Psoas muscle (tissue), 8 donors: ENCODE measurements around the gene CLDN10. TPM values are rescaled to one million over a fixed set of nuclear protein-coding genes. Genes with fewer than 3 reads are reported as not detected.

ENCODE experiments used
- ATAC-seq, 4 donors: fragments of 200-7000 bp; cut with Tn5 transposase; one replicate each; pipeline ENCODE4 v1.9.1; 2020; ENCODE audit warnings: moderate library complexity in 3 of 4, mild to moderate bottlenecking in 2 of 4
- DNase-seq, 2 donors: peaks; one replicate each; pipeline ENCODE4 v3.0.0-alpha.2; 2020
- H3K27ac ChIP-seq: fragments of 200-600 bp; one replicate; pipeline ENCODE4 v1.8.0; 2022
- H3K27me3 ChIP-seq, 3 donors: fragments of 200-600 bp in 1 of 3; one replicate each; pipeline versions ENCODE4 v1.6.1 to v1.8.0; 2013 to 2022; ENCODE audit warnings: low read length in 2 of 3, mild to moderate bottlenecking in 2 of 3, moderate library complexity in 1 of 3; ENCODE audit not compliant: insufficient read depth in 3 of 3
- H3K36me3 ChIP-seq, 2 donors: fragments of 200-600 bp in 1 of 2; one replicate each; pipeline versions ENCODE4 v1.6.1 to v1.8.0; 2013 to 2022; ENCODE audit warnings: low read depth in 1 of 2, mild to moderate bottlenecking in 1 of 2, moderate library complexity in 1 of 2; ENCODE audit not compliant: insufficient read depth in 1 of 2
- H3K4me1 ChIP-seq: fragments of 200-600 bp; one replicate; pipeline ENCODE4 v1.8.0; 2022
- H3K4me3 ChIP-seq: fragments of 200-600 bp; one replicate; pipeline ENCODE4 v1.8.0; 2022; ENCODE audit warnings: mild to moderate bottlenecking
- H3K9me3 ChIP-seq: fragments of 200-600 bp; one replicate; pipeline ENCODE4 v1.8.0; 2022
- CTCF ChIP-seq: fragments of 200-600 bp; IDR thresholded peaks from one replicate; pipeline ENCODE4 v1.8.0; 2022; ENCODE audit warnings: antibody characterized with exemption
- WGBS, 3 donors: extraction: QIAGEN DNeasy Blood & Tissue Kit; methylation state at CpG; one replicate each; pipeline versions ENCODE4 v1.1.6 to v1.1.7; 2013; 5-methylcytosine and 5-hydroxymethylcytosine counted together
- intact Hi-C, 2 donors: fragments of 100-400 bp; cut with DNase I; formaldehyde crosslinking; loops; one replicate each; pipeline versions ENCODE4 v1.11.0 to v1.14.2; 2022
- polyA plus RNA-seq, 3 donors: library from polyadenylated mRNA; stranded (reverse); fragments of 200-250 nt; gene quantifications; one replicate each; pipeline ENCODE4 v1.2.3, GENCODE V29; 2013
- total RNA-seq, 4 donors: library from RNA; stranded (reverse); fragmentation: NEBNext Ultra II Directional in 2 of 4; extraction: Animal tissue kit (Norgen Biotek cat#: 25700) in 2 of 4; gene quantifications; one replicate each; pipeline versions ENCODE4 v1.2.1 to v1.2.4, GENCODE V29; 2021 to 2023
- donor health status: healthy with polysubstance abuse.
- donor health status: DM: no; HTN: no; CAD: no; lungs with moderate emphysema.
- donor health status: Bipolar disorder and iron deficiency.
- donor health status: healthy.
- donor health status: DM: yes; HTN: yes; CAD: no.
- donor health status: DM: no; HTN: no; CAD: no.
- donor health status: DM: no; HTN: no; CAD: no.
- donor health status: DM: yes; HTN: yes; CAD: no.

CLDN10 gene
- total and polyA plus RNA-seq, 7 donors: 0.04 to 0.26 (median 0.14) TPM; not detected in 2

GRCh38 chr13:95623141-95623540 lies 70.6 kb downstream of the CLDN10 start:
- H3K27ac ChIP-seq: no peak overlapping the region
- peaks cover 7% of the 10 kb centered on the region for H3K9me3 ChIP-seq
- no peak overlapping the region for H3K4me3 ChIP-seq
- no peaks in the 10 kb centered on the region for H3K27me3 ChIP-seq
- ATAC-seq (no peak), DNase-seq (no peak)
- no peaks in the 10 kb centered on the region for H3K4me1 ChIP-seq
- no peak for TF ChIP-seq CTCF
- 50 to 55% (median 51%) methylated on average over 5 of the region's 5 CpGs for WGBS, 3 donors
- H3K36me3 ChIP-seq: no peaks in the 10 kb centered on the region
- intact Hi-C loops: loop anchor here in 1 of 2 donors (2.0 kb wide), 1 partner anchor 214 kb away; no protein-coding TSS in a partner anchor

GRCh38 chr13:95624020-95624419 lies 71.5 kb downstream of the CLDN10 start:
- DNase-seq (no peak), ATAC-seq (peak; percentile 48 to 77 (median 55))
- TF ChIP-seq CTCF: peak; percentile 71
- H3K4me3 ChIP-seq: no peak overlapping the region
- 21 to 39% (median 26%) methylated on average over 5 of the region's 5 CpGs for WGBS, 3 donors
- no peak overlapping the region for H3K27ac ChIP-seq
- H3K9me3 ChIP-seq: peaks cover 7% of the 10 kb centered on the region
- no peaks in the 10 kb centered on the region for H3K36me3 ChIP-seq
- H3K27me3 ChIP-seq: no peaks in the 10 kb centered on the region
- H3K4me1 ChIP-seq: no peaks in the 10 kb centered on the region
- intact Hi-C loops: loop anchor here in 1 of 2 donors (1.0 kb wide), 1 partner anchor 210 kb away; no protein-coding TSS in a partner anchor

- TF ChIP-seq CTCF: no peak
- Histone ChIP-seq H3K4me1 (no peaks in the 10 kb centered on the region), H3K27ac (no peak overlapping the region), H3K27me3 (no peaks in the 10 kb centered on the region), H3K4me3 (no peak overlapping the region), H3K36me3 (peaks cover 0 to 9% of the 10 kb centered on the region in 2 donors), H3K9me3 (peaks cover 7% of the 10 kb centered on the region)
- ATAC-seq (no peak), DNase-seq (no peak)
- intact Hi-C loops: no loop called here
Measured at GRCh38 chr13:95626768-95627167, 74.2 kb downstream of the CLDN10 start.

- Histone ChIP-seq H3K27ac (no peak overlapping the region), H3K4me3 (no peak overlapping the region), H3K27me3 (no peaks in the 10 kb centered on the region), H3K9me3 (peaks cover 7% of the 10 kb centered on the region), H3K36me3 (peaks cover 0 to 9% of the 10 kb centered on the region in 2 donors), H3K4me1 (no peaks in the 10 kb centered on the region)
- WGBS, 3 donors: 97 to 100% (median 99%) methylated on average over 1 of the region's 1 CpG
- intact Hi-C loops: no loop called here
- no peak for TF ChIP-seq CTCF
- no peak for DNase-seq
- no peak for ATAC-seq
Measured at GRCh38 chr13:95627590-95627989, 75.1 kb downstream of the CLDN10 start.

GRCh38 chr13:95628488-95628887 lies 76.0 kb downstream of the CLDN10 start:
- DNase-seq (no peak), ATAC-seq (no peak)
- no peak for TF ChIP-seq CTCF
- no peaks in the 10 kb centered on the region for H3K27me3 ChIP-seq
- intact Hi-C loops: no loop called here
- no peak overlapping the region for H3K4me3 ChIP-seq
- H3K27ac ChIP-seq: no peak overlapping the region
- 91 to 100% (median 97%) methylated on average over 1 of the region's 1 CpG for WGBS, 3 donors
- peaks cover 7% of the 10 kb centered on the region for H3K9me3 ChIP-seq
- no peaks in the 10 kb centered on the region for H3K4me1 ChIP-seq
- peaks cover 0 to 9% of the 10 kb centered on the region in 2 donors for H3K36me3 ChIP-seq
